ENCODE results near the gene KCNA3.

Gene KCNA3

DNA sequence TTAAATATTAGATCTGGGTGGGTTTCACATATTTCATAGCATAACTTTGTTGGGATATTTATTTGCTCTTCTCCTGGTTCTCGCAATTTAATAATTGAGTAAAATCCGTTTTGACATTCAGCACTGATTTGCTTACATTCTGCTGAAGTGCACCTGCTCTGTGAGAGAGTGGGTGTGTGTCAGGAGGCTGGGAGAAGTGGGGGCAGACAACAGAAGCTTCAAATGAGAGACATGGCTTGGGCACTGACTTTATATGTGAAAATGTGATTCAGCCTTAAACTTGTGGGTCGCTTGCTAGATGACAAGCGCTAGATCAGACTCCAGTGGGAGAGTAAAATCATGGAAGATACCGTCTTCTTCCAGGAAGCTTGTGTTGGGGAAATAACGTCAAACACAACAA is 36.2 kb downstream of the KCNA3 start:
- TF ChIP-seq SIN3A (IDR thresholded peaks at IDR 0.05; ENCODE audit: borderline replicate concordance, insufficient read depth, low read length) (no peak), REST (IDR thresholded peaks at IDR 0.05; ENCODE audit: insufficient read depth in 1 of 2, low read depth in 2 of 2, low read length in 2 of 2) (no peak)

DNA sequence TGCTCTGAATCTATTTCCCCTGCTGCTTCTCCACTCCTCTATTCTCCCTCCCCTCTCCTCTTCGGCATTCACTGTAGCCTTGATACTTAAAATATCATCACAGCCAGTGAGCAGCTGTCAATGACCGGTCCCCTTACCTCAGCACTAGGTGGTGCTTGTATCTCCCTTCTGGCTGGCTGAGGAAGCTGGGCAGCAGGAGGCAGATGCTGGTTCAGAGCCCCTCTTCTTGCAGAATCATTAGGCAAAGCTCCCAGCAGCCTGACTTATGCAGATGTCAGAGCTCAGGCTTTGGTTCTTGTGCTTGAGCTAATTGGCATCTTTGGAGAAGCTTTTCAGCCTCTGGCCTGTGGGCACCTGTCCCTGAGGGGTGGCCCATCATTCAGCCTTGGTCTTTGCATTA is 36.7 kb downstream of the KCNA3 start:
- TF ChIP-seq FOXP2 (optimal IDR thresholded peaks at IDR 0.05; ENCODE audit: borderline replicate concordance, extremely low read depth, extremely low read length, insufficient read depth), result no peak
- no peak for TF ChIP-seq SIN3A (IDR thresholded peaks at IDR 0.05; ENCODE audit: borderline replicate concordance, insufficient read depth, low read length)
- no peak for TF ChIP-seq TAF1 (IDR thresholded peaks at IDR 0.05; ENCODE audit: borderline replicate concordance, insufficient read depth, low read length)
- no peak for TF ChIP-seq POLR2AphosphoS5 (IDR thresholded peaks at IDR 0.05; ENCODE audit: low read depth, low read length)

GRCh38 chr1:110637475-110637874 is 37.3 kb downstream of the KCNA3 start:
- TF ChIP-seq POLR2AphosphoS5 (IDR thresholded peaks at IDR 0.05; ENCODE audit: low read depth, low read length) (no peak), TAF1 (IDR thresholded peaks at IDR 0.05; ENCODE audit: borderline replicate concordance, insufficient read depth, low read length) (no peak), REST (IDR thresholded peaks at IDR 0.05; ENCODE audit: insufficient read depth in 1 of 2, low read depth in 2 of 2, low read length in 2 of 2) (no peak), FOXP2 (optimal IDR thresholded peaks at IDR 0.05; ENCODE audit: borderline replicate concordance, extremely low read depth, extremely low read length, insufficient read depth) (no peak), SIN3A (IDR thresholded peaks at IDR 0.05; ENCODE audit: borderline replicate concordance, insufficient read depth, low read length) (no peak)

DNA sequence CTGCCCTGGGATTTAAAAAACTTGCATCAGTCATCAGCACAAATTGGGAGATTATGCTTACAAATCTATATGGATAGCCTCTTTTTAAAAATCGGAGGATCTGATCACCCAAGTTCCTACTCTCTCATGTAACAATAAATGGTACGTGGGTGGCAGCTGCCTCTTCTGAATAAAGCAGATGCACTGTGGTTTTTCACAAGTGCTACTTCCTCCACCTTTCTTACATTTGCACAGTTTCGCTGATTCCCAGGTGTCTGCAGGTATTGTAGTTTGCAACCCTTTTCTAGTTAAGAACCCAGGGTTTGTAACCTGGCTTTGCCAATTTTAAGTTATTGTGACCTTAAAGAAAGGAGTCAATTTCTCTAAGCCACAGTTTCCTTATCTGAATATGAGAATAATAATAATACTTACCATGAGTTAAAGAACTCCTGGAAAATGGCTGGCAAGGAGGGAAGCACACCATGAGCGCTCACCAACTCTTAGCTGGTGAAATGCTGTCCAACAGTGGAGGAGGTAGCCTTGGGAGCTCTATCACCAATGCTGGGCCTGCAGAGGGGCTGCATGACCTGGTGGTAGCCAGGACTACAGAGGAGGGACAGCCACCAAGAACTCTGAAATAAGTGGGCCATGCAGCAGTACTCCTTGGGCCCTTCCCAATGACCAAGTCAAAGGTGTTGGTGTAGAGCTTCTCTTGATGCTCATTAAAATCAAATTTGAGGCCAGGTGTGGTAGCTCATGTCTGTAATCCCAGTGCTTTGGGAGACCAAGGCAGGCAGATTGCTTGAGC is 38.4 kb downstream of the KCNA3 start:
- no peak for TF ChIP-seq SIN3A (IDR thresholded peaks at IDR 0.05; ENCODE audit: borderline replicate concordance, insufficient read depth, low read length)

DNA sequence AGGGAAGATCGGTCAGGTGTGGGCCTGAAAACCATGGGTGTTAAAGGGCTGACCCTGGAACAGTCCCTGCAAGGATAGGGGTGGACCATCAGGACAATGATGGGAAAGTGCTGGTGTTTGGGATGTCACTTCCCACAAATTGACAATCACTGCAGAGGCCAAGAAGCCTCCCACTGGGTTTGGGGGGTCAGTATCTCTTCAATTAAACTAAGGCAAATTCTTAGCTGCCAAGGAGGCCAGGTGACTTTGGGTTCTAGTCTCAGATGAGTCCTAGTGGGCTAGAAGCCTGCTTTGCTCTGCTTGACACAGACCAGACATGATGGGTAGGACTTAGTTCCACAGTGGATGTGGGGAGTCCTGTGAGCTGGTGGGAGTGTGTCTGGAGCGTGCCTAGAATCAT is 39.3 kb downstream of the KCNA3 start:
- TF ChIP-seq POLR2AphosphoS5 (IDR thresholded peaks at IDR 0.05; ENCODE audit: low read depth, low read length) (no peak), FOXP2 (optimal IDR thresholded peaks at IDR 0.05; ENCODE audit: borderline replicate concordance, extremely low read depth, extremely low read length, insufficient read depth) (no peak), TAF1 (IDR thresholded peaks at IDR 0.05; ENCODE audit: borderline replicate concordance, insufficient read depth, low read length) (no peak), SIN3A (IDR thresholded peaks at IDR 0.05; ENCODE audit: borderline replicate concordance, insufficient read depth, low read length) (no peak), REST (IDR thresholded peaks at IDR 0.05; ENCODE audit: insufficient read depth in 1 of 2, low read depth in 2 of 2, low read length in 2 of 2) (no peak)

DNA sequence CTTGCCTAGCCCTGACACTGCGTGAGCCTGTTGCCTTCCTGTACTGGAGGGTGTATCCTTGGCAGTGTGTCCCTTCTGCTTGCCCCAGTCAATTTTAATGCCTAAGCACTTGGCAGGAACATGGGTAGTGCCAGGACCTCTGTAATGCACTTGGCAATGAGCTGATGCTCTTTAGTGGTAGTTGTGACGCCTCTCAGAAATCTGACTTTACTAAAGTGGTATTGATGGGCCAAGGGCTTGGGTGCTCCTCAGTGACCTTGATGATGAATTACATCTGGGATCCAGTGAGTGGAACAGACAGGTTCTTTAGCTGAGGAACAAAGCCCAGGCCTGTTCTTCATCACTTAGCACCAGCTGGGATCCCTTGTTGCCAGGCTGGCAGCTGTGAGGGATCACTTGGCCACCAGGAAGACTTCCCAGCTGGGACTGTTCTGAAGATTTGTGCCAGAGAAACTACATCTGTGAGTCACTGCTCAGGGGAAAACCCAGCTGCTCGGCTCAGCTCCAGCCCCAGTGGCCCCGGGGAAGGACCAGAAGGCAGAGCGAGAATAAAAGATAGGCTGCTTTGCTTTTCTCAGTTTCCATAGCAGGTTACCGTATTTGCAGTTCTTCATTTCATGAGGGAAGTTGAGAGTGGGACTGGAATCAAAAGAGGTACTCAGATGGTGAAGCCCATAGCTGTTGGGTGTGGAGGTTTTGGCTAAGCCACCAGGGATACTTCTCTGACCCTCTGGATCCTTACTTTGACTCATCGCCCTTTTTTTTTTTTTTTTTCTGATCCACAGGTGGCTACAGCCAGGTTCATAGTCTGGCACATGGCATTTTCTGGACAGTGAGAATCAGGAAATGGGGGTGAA is 40.1 kb downstream of the KCNA3 start:
- TF ChIP-seq TAF1 (IDR thresholded peaks at IDR 0.05; ENCODE audit: borderline replicate concordance, insufficient read depth, low read length) (no peak), POLR2AphosphoS5 (IDR thresholded peaks at IDR 0.05; ENCODE audit: low read depth, low read length) (no peak), FOXP2 (optimal IDR thresholded peaks at IDR 0.05; ENCODE audit: borderline replicate concordance, extremely low read depth, extremely low read length, insufficient read depth) (no peak), REST (IDR thresholded peaks at IDR 0.05; ENCODE audit: insufficient read depth in 1 of 2, low read depth in 2 of 2, low read length in 2 of 2) (no peak), SIN3A (IDR thresholded peaks at IDR 0.05; ENCODE audit: borderline replicate concordance, insufficient read depth, low read length) (no peak)

Data from PFSK-1 (cell line).